ENCODE results near the gene TOB1. TPM values are rescaled to one million over a fixed set of nuclear protein-coding genes. Genes with fewer than 3 reads are reported as not detected.

Gene TOB1
- total RNA-seq, 1 donor from 2014 or later, result 15.5 TPM

- Mint-ChIP-seq H3K27ac (ENCODE audit: unreplicated experiment) (no peak overlapping the region), H3K4me1 (ENCODE audit: unreplicated experiment) (peaks cover 26% of the 10 kb centered on the region), H3K4me3 (ENCODE audit: unreplicated experiment) (no peak overlapping the region), H3K9me3 (ENCODE audit: unreplicated experiment) (no peaks in the 10 kb centered on the region), H3K36me3 (ENCODE audit: low read depth, unreplicated experiment) (peaks cover 3% of the 10 kb centered on the region), H3K27me3 (ENCODE audit: unreplicated experiment) (peaks cover 7% of the 10 kb centered on the region)
- no peak for DNase-seq (ENCODE audit: low spot score)
- no peak for TF ChIP-seq CTCF (IDR thresholded peaks at IDR 0.05; ENCODE audit: unreplicated experiment)
Measured at GRCh38 chr17:50818261-50818660, 47.9 kb downstream of the TOB1 start.

- Mint-ChIP-seq H3K27ac (ENCODE audit: unreplicated experiment) (no peak overlapping the region), H3K27me3 (ENCODE audit: unreplicated experiment) (peaks cover 7% of the 10 kb centered on the region), H3K4me3 (ENCODE audit: unreplicated experiment) (no peak overlapping the region), H3K9me3 (ENCODE audit: unreplicated experiment) (no peaks in the 10 kb centered on the region), H3K36me3 (ENCODE audit: low read depth, unreplicated experiment) (peaks cover 3% of the 10 kb centered on the region), H3K4me1 (ENCODE audit: unreplicated experiment) (peaks cover 26% of the 10 kb centered on the region)
- DNase-seq (ENCODE audit: low spot score), result no peak
- no peak for TF ChIP-seq CTCF (IDR thresholded peaks at IDR 0.05; ENCODE audit: unreplicated experiment)
Measured at GRCh38 chr17:50817838-50818237, 48.3 kb downstream of the TOB1 start.

- Mint-ChIP-seq H3K27me3 (ENCODE audit: unreplicated experiment) (peaks cover 7% of the 10 kb centered on the region), H3K36me3 (ENCODE audit: low read depth, unreplicated experiment) (peaks cover 3% of the 10 kb centered on the region), H3K4me1 (ENCODE audit: unreplicated experiment) (peaks cover 26% of the 10 kb centered on the region), H3K9me3 (ENCODE audit: unreplicated experiment) (no peaks in the 10 kb centered on the region), H3K27ac (ENCODE audit: unreplicated experiment) (peak overlapping the region; percentile 31), H3K4me3 (ENCODE audit: unreplicated experiment) (no peak overlapping the region)
- peak; percentile 80 for TF ChIP-seq CTCF (IDR thresholded peaks at IDR 0.05; ENCODE audit: unreplicated experiment)
- peak; percentile 50 for DNase-seq (ENCODE audit: low spot score)
Measured at GRCh38 chr17:50816771-50817751, 49.1 kb downstream of the TOB1 start.

GRCh38 chr17:50816271-50816670 is 49.9 kb downstream of the TOB1 start:
- no peaks in the 10 kb centered on the region for H3K9me3 Mint-ChIP-seq (ENCODE audit: unreplicated experiment)
- H3K27ac Mint-ChIP-seq (ENCODE audit: unreplicated experiment), result no peak overlapping the region
- no peak for TF ChIP-seq CTCF (IDR thresholded peaks at IDR 0.05; ENCODE audit: unreplicated experiment)
- no peak for DNase-seq (ENCODE audit: low spot score)
- H3K4me1 Mint-ChIP-seq (ENCODE audit: unreplicated experiment), result peaks cover 26% of the 10 kb centered on the region
- H3K36me3 Mint-ChIP-seq (ENCODE audit: low read depth, unreplicated experiment), result peaks cover 3% of the 10 kb centered on the region
- H3K4me3 Mint-ChIP-seq (ENCODE audit: unreplicated experiment), result no peak overlapping the region
- H3K27me3 Mint-ChIP-seq (ENCODE audit: unreplicated experiment), result peaks cover 7% of the 10 kb centered on the region

GRCh38 chr17:50815400-50815799 is 50.8 kb downstream of the TOB1 start:
- Mint-ChIP-seq H3K4me3 (ENCODE audit: unreplicated experiment) (no peak overlapping the region), H3K27ac (ENCODE audit: unreplicated experiment) (peak overlapping the region; percentile 85), H3K4me1 (ENCODE audit: unreplicated experiment) (peaks cover 26% of the 10 kb centered on the region), H3K36me3 (ENCODE audit: low read depth, unreplicated experiment) (peaks cover 3% of the 10 kb centered on the region), H3K27me3 (ENCODE audit: unreplicated experiment) (peaks cover 5% of the 10 kb centered on the region), H3K9me3 (ENCODE audit: unreplicated experiment) (no peaks in the 10 kb centered on the region)
- no peak for DNase-seq (ENCODE audit: low spot score)
- TF ChIP-seq CTCF (IDR thresholded peaks at IDR 0.05; ENCODE audit: unreplicated experiment), result no peak
